PC-9 (cell line): ENCODE measurements around the gene C5orf52. TPM values are rescaled to one million over a fixed set of nuclear protein-coding genes. Genes with fewer than 3 reads are reported as not detected.

Experiments used
- total RNA-seq: library from RNA; stranded (reverse); gene quantifications from 2 replicates; pipeline ENCODE4 v1.2.3, GENCODE V29; 2021

Gene C5orf52
- total RNA-seq, 1 experiment from 2014 or later: not detected

Other genes starting within 250 kb of the C5orf52 start
- gene NIPAL4, start 211.3 kb upstream of the C5orf52 start, total RNA-seq: 0.24 TPM in 1 of 2 replicates, not detected in the other
- 7.6 and 9.3 TPM in 2 replicates for gene ADAM19, start 95.8 kb upstream of the C5orf52 start, total RNA-seq
- gene SOX30, start 19.1 kb upstream of the C5orf52 start, total RNA-seq: 0.11 TPM in 1 of 2 replicates, not detected in the other
- gene THG1L, start 59.9 kb downstream of the C5orf52 start, total RNA-seq: 20.9 and 25.3 TPM in 2 replicates
- gene LSM11, start 72.2 kb downstream of the C5orf52 start, total RNA-seq: 1.9 and 2.1 TPM in 2 replicates
- 79.7 and 95.8 TPM in 2 replicates for gene CLINT1, start 187.6 kb downstream of the C5orf52 start, total RNA-seq